Fibroblast of skin of left biceps (primary cell): Measurements from ENCODE around the gene AGBL3.

Experiments used
- DNase-seq, 2 experiments: peaks; one replicate each; pipeline ENCODE4 v3.0.0-alpha.2; 2013; ENCODE audit warnings: low read depth in 2 of 2

Gene AGBL3

GRCh38 chr7:135147899-135148721 lies 161.8 kb downstream of the AGBL3 start, which contains the start of gene TMEM140:
TSS of gene TMEM140 (plus strand) at chr7:135148072. CDS start at chr7:135164442, 16,370 bp downstream.
- no peak for DNase-seq

- no peak for DNase-seq
Observed at GRCh38 chr7:135150072-135150782, 163.9 kb downstream of the AGBL3 start.

- DNase-seq: no peak
Observed at GRCh38 chr7:135151132-135151531, 164.8 kb downstream of the AGBL3 start.

GRCh38 chr7:135151533-135151932 lies 165.2 kb downstream of the AGBL3 start:
- DNase-seq: no peak

DNA sequence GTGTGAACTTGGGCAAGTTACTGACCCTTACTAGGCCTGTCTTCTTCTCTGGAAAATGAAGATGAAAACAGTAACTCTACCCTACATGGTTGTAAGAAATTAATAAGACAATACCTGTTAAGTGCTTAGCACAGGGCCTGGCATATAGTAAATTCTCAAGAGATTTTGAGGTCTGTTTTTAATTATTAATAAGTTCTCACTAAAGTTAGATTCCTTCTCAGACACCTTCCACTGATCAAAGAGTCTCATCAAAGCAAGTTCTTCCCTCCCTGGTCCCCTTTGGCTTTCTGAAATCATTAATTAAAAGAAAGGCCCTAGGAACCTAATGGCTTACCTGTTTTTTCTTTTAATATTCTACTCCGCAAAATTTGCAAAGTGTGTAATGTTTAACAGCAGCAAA lies 166.1 kb downstream of the AGBL3 start:
- no peak for DNase-seq

- DNase-seq: no peak
Observed at GRCh38 chr7:135154734-135155133, 168.4 kb downstream of the AGBL3 start.

GRCh38 chr7:135156290-135156689 lies 170.0 kb downstream of the AGBL3 start:
- DNase-seq: no peak

GRCh38 chr7:135158141-135158655 lies 171.9 kb downstream of the AGBL3 start:
- no peak for DNase-seq

DNA sequence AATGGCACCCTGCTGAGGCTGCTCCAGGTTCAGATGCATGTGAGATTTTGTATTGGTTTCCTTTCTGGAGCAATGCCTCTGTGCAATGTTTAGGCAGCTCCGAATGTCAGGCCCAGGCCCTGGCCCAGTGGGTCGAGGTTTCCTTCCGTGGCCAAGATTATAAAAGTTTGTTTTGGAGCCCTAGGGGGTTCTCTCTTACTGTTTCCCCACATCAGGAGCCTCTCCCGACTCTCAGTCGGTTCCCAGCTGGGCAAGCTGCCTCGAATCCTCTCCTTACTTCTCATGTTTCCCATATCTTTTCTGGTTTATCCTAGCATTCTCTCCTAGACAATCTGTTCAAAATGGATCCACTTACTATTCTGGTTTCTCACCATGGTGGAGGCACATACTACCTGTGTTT lies 172.6 kb downstream of the AGBL3 start:
- no peak for DNase-seq

DNA sequence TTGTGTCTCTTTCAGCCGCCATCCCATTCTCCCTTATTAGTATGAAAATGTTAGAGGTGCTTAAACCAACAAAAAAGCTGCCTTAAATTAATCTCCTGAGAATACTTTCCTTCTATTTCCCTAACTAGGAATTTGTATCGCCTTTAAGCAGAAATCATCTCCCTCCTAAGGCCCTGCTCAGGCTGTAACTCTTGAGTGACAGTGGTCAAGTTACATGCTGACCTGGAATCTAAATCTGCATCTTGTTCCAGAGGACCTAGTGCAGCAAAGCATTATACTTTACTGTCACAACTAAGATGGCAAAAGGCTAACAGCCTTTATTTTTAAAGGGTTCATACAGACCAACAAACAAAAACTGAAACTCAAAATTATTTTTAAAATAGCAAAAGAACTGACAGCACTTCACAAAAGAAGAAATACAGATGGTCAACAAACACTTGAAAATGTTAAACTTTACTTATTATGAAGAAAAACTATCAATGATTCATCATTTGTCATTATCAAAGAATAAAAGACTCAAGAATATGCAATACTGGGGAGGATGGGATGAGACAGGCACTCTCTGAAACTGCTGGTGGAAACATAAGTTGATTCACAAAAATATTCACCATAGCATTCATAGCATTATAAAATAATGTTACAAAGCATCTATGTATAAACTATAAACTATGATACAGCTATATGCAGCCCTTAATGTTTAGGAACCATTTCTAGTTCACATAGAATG lies 173.2 kb downstream of the AGBL3 start:
- no peak for DNase-seq

DNA sequence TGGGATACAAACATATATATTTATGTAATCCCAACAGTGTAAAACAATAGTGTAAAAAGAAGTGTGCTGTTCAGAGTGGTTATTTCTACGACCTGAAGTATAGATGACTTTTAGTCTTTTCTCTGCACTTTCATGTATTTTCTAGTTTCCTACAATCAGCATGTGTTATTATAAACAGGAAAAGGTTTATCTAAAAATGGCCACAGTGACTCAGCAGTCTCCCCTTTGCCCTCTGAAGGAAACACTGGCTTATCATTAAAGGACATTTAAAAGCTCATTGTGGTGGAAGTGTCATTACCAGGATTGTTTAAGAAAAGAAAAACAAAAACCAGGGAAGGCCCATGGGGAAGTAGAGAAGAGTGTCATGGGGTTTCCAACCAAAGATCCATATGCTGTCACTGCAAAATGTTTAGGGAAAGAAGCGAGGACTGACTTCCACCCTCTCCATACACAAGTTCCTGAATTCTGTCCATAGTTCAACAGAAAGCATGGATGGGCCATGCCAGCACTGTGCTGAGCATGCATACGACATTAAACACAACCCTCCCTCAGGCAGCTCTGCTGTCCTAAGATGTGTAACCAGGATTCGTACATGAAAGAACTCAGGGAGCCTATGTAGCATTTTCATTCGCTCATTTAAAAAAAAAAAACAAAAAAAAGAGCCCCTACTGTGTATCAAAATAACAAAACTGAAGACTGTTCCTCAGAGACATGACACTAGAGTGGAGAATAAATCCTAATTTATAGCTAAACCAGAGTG lies 174.0 kb downstream of the AGBL3 start:
- no peak for DNase-seq

GRCh38 chr7:135160858-135161653 lies 174.7 kb downstream of the AGBL3 start:
- no peak for DNase-seq

- DNase-seq: no peak
Observed at GRCh38 chr7:135161669-135162068, 175.4 kb downstream of the AGBL3 start.

GRCh38 chr7:135162382-135163001 lies 176.2 kb downstream of the AGBL3 start:
- no peak for DNase-seq

DNA sequence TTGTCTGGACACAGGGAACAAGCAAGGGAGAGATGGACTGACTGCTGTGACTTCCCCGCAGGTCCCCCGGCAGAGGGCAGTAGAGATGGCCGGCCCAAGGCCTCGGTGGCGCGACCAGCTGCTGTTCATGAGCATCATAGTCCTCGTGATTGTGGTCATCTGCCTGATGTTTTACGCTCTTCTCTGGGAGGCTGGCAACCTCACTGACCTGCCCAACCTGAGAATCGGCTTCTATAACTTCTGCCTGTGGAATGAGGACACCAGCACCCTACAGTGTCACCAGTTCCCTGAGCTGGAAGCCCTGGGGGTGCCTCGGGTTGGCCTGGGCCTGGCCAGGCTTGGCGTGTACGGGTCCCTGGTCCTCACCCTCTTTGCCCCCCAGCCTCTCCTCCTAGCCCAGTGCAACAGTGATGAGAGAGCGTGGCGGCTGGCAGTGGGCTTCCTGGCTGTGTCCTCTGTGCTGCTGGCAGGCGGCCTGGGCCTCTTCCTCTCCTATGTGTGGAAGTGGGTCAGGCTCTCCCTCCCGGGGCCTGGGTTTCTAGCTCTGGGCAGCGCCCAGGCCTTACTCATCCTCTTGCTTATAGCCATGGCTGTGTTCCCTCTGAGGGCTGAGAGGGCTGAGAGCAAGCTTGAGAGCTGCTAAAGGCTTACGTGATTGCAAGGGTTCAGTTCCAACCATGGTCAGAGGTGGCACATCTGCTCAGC lies 178.2 kb downstream of the AGBL3 start:
- no peak for DNase-seq

- no peak for DNase-seq
Observed at GRCh38 chr7:135165862-135166261, 179.6 kb downstream of the AGBL3 start.

DNA sequence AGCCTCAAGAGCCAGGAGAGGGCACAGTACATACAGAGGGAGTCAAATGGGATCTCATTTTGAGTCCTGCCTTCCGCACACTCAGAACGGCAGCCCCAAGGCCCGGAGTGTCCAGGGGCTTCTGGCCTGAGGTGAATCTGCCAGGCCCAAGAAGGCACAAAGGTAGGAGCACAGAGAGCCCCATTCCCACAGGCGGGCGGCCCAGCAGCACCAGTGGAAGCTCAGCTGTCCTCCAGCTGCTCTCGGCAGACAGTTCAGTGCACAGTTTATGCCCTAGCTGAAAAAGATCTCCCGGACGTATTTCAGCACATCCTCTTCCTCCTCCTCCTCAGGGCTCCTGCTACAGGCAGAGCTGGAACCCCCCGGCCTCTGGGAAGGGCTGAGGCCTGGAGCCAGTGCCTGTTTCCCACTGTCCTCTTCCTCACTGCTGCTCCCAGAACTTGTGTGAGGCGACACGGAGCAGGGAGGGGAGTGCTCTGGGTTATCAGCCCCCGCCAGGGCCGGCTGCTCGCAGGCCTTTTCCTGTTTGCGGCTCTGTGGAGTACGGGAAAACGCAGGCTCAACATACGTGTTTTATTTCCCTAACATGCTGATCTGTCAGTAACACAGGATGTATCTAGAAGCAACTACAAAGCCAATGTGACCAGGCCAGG lies 180.2 kb downstream of the AGBL3 start:
- no peak for DNase-seq

GRCh38 chr7:135167365-135167917 lies 181.1 kb downstream of the AGBL3 start:
- DNase-seq: no peak

DNA sequence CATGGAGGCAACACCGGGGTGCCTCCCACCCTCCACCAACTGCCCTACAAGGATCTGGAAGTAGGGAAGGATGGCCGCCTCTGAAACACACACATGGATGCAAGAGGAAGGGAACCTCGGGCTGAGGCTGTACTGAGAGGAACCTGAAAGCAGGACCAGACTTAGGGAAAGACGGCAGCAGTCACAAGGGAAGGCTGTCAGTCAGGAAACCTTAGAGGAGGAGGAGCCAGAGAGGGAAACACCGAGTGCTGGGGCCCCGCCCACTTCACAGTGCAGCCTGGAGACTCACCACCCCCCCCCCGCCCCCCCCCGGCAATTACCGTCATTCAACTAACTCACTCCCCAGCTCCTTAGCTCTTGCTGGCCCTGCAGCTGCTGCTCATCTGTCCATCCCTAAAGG lies 181.7 kb downstream of the AGBL3 start:
- DNase-seq: no peak
